SW480 (cell line): Measurements from ENCODE around the gene MAPK12.
A peak's percentile ranks its signal among the peaks of the same experiment; 100 is the strongest.

ENCODE experiments used
- DNase-seq: peaks from one replicate; pipeline ENCODE4 v3.0.0-alpha.2; 2016; ENCODE audit warnings: low spot score

Gene MAPK12

GRCh38 chr22:50299785-50300619 lies 38.5 kb upstream of the MAPK12 start:
- peak; percentile 36 for DNase-seq

- peak; percentile 55 for DNase-seq
Measured at GRCh38 chr22:50298937-50299784, 37.7 kb upstream of the MAPK12 start.

GRCh38 chr22:50298266-50298637 lies 36.8 kb upstream of the MAPK12 start:
- DNase-seq = no peak

- no peak for DNase-seq
Measured at GRCh38 chr22:50297510-50298265, 36.2 kb upstream of the MAPK12 start.

GRCh38 chr22:50296658-50297490 lies 35.4 kb upstream of the MAPK12 start:
- no peak for DNase-seq

GRCh38 chr22:50294319-50294656 lies 32.8 kb upstream of the MAPK12 start:
- no peak for DNase-seq

GRCh38 chr22:50293441-50294318 lies 32.2 kb upstream of the MAPK12 start:
- peak; percentile 79 for DNase-seq

- no peak for DNase-seq
Measured at GRCh38 chr22:50292643-50293440, 31.4 kb upstream of the MAPK12 start.

- no peak for DNase-seq
Measured at GRCh38 chr22:50289942-50290630, 28.6 kb upstream of the MAPK12 start.

GRCh38 chr22:50289151-50289941 lies 27.9 kb upstream of the MAPK12 start:
- no peak for DNase-seq

- no peak for DNase-seq
Measured at GRCh38 chr22:50287731-50288130, 26.2 kb upstream of the MAPK12 start.

- DNase-seq = no peak
Measured at GRCh38 chr22:50286701-50287318, 25.3 kb upstream of the MAPK12 start.

- no peak for DNase-seq
Measured at GRCh38 chr22:50286275-50286674, 24.8 kb upstream of the MAPK12 start.

GRCh38 chr22:50285568-50286229 lies 24.2 kb upstream of the MAPK12 start:
- no peak for DNase-seq

GRCh38 chr22:50284479-50284878 lies 23.0 kb upstream of the MAPK12 start:
- DNase-seq = no peak

- no peak for DNase-seq
Measured at GRCh38 chr22:50283821-50284220, 22.3 kb upstream of the MAPK12 start.
